Sciatic nerve (tissue), 2 donors: Measurements from ENCODE around the gene FOXJ1. TPM values are rescaled to one million over a fixed set of nuclear protein-coding genes. Genes with fewer than 3 reads are reported as not detected.

ENCODE experiments used
- ATAC-seq: fragments of 200-7000 bp; cut with Tn5 transposase; one replicate; pipeline ENCODE4 v1.9.1; 2020; ENCODE audit warnings: mild to moderate bottlenecking, moderate library complexity
- DNase-seq: peaks from one replicate; pipeline ENCODE4 v3.0.0-alpha.2; 2020; ENCODE audit warnings: low spot score
- intact Hi-C: fragments of 100-400 bp; cut with DNase I; formaldehyde crosslinking; loops from one replicate; pipeline ENCODE4 v1.14.2; 2022
- total RNA-seq: library from RNA; stranded (reverse); fragmentation: NEBNext Ultra II Directional; extraction: Animal tissue kit (Norgen Biotek cat#: 25700); gene quantifications from one replicate; pipeline ENCODE4 v1.2.1, GENCODE V29; 2021
- donor health status: DM: no; HTN: no; CAD: no.
- donor health status: DM: no; HTN: no; CAD: no.

Gene FOXJ1
- total RNA-seq, 1 donor from 2014 or later, result 0.40 TPM

GRCh38 chr17:76104140-76104895 lies 36.7 kb downstream of the FOXJ1 start:
- no peak for DNase-seq
- ATAC-seq, result peak; percentile 4

GRCh38 chr17:76103274-76104139 lies 37.5 kb downstream of the FOXJ1 start, which contains the start of gene EXOC7:
Gene EXOC7 (minus strand): TSS chr17:76103787. CDS start chr17:76103692, 95 bp downstream.
- ATAC-seq, result peak; percentile 99
- intact Hi-C loops, result no loop called here
- DNase-seq, result peak; percentile 96

More at GRCh38 chr17:76104140-76104895, 36.7 kb downstream of the FOXJ1 start:
- intact Hi-C loops, result no loop called here

GRCh38 chr17:76102944-76103273 lies 38.1 kb downstream of the FOXJ1 start:
- no peak for DNase-seq
- no peak for ATAC-seq
- intact Hi-C loops, result no loop called here

- ATAC-seq (no peak), DNase-seq (no peak)
- intact Hi-C loops, result no loop called here
Measured at GRCh38 chr17:76097716-76098295, 43.2 kb downstream of the FOXJ1 start.

GRCh38 chr17:76095943-76096342 lies 45.1 kb downstream of the FOXJ1 start:
- no peak for DNase-seq
- intact Hi-C loops, result no loop called here
- ATAC-seq, result no peak

GRCh38 chr17:76094046-76094445 lies 47.0 kb downstream of the FOXJ1 start:
- intact Hi-C loops, result no loop called here
- ATAC-seq (no peak), DNase-seq (no peak)

- no peak for ATAC-seq
- intact Hi-C loops, result no loop called here
- no peak for DNase-seq
Measured at GRCh38 chr17:76092526-76093413, 48.3 kb downstream of the FOXJ1 start.

GRCh38 chr17:76091526-76092286 lies 49.3 kb downstream of the FOXJ1 start:
- ATAC-seq, result no peak
- intact Hi-C loops, result no loop called here
- DNase-seq, result no peak

GRCh38 chr17:76090517-76091129 lies 50.4 kb downstream of the FOXJ1 start:
- no peak for DNase-seq
- ATAC-seq, result no peak
- intact Hi-C loops, result no loop called here

GRCh38 chr17:76089680-76090516 lies 51.1 kb downstream of the FOXJ1 start:
- DNase-seq (no peak), ATAC-seq (no peak)
- intact Hi-C loops, result no loop called here

GRCh38 chr17:76088868-76089576 lies 52.0 kb downstream of the FOXJ1 start:
- ATAC-seq (no peak), DNase-seq (no peak)
- intact Hi-C loops, result no loop called here

- DNase-seq (peak; percentile 48), ATAC-seq (no peak)
- intact Hi-C loops, result no loop called here
Measured at GRCh38 chr17:76088041-76088867, 52.8 kb downstream of the FOXJ1 start.

GRCh38 chr17:76087531-76087930 lies 53.5 kb downstream of the FOXJ1 start:
- intact Hi-C loops, result no loop called here
- peak; percentile 49 for DNase-seq

GRCh38 chr17:76086384-76086783 lies 54.7 kb downstream of the FOXJ1 start:
- intact Hi-C loops, result no loop called here
- DNase-seq, result no peak
- no peak for ATAC-seq

More at GRCh38 chr17:76087531-76087930, 53.5 kb downstream of the FOXJ1 start:
- no peak for ATAC-seq
